SK-N-SH treated with all-trans-retinoic acid at 6 μM for 48 hours (cell line): ENCODE results near the gene INO80B.

Experiments used
- BACH2 ChIP-seq: fragments of 250-450 bp; sonication (Bioruptor Pico); IDR thresholded peaks from 2 replicates; pipeline ENCODE4 v1.9.0; 2021; ENCODE audit warnings: mild to moderate bottlenecking, borderline replicate concordance
- ESRRG ChIP-seq: fragments of 250-450 bp; sonication (Bioruptor Pico); IDR thresholded peaks from 2 replicates; pipeline ENCODE4 v1.6.1; 2021; ENCODE audit warnings: mild to moderate bottlenecking
- GLIS3 ChIP-seq: fragments of 250-450 bp; sonication (Bioruptor Pico); IDR thresholded peaks from 2 replicates; pipeline ENCODE4 v1.5.0; 2020; ENCODE audit warnings: mild to moderate bottlenecking, moderate library complexity
- ISL1 ChIP-seq: fragments of 250-450 bp; sonication (Bioruptor Pico); IDR thresholded peaks from 2 replicates; pipeline ENCODE4 v2.1.2; 2022; ENCODE audit warnings: mild to moderate bottlenecking, moderate library complexity
- RARB ChIP-seq: fragments of 250-450 bp; sonication (Bioruptor Pico); IDR thresholded peaks from 2 replicates; pipeline ENCODE4 v1.8.0; 2021; ENCODE audit warnings: mild to moderate bottlenecking, moderate library complexity
- ZFP3 ChIP-seq: fragments of 250-450 bp; sonication (Bioruptor Pico); IDR thresholded peaks from 2 replicates; pipeline ENCODE4 v1.5.0; 2020; ENCODE audit warnings: mild to moderate bottlenecking, moderate library complexity
- ZFP30 ChIP-seq: fragments of 450-650 bp; formaldehyde crosslinking; IDR thresholded peaks from 2 replicates; pipeline ENCODE4 v1.5.0; 2022; ENCODE audit warnings: mild to moderate bottlenecking, moderate library complexity
- ZNF565 ChIP-seq: fragments of 450-650 bp; formaldehyde crosslinking; conservative IDR thresholded peaks from 2 replicates; pipeline ENCODE4 v1.5.0; 2020; ENCODE audit warnings: low read depth, mild to moderate bottlenecking, moderate library complexity
- TF ChIP-seq, protein P1 (sequence below): fragments of 250-450 bp; sonication (Bioruptor Pico); IDR thresholded peaks from 2 replicates; pipeline ENCODE4 v1.5.1; 2020; ENCODE audit warnings: low read depth, mild to moderate bottlenecking, moderate library complexity
- TF ChIP-seq, protein P2 (sequence below): fragments of 250-450 bp; sonication (Bioruptor Pico); IDR thresholded peaks from 2 replicates; pipeline ENCODE4 v1.5.0; 2020; ENCODE audit warnings: mild to moderate bottlenecking, moderate library complexity
- TF ChIP-seq, protein P3 (sequence below): fragments of 250-450 bp; sonication (Bioruptor Pico); IDR thresholded peaks from 2 replicates; pipeline ENCODE4 v1.5.1; 2021; ENCODE audit warnings: mild to moderate bottlenecking, moderate library complexity
- TF ChIP-seq, protein P4 (sequence below): fragments of 250-450 bp; sonication (Bioruptor Pico); IDR thresholded peaks from 2 replicates; pipeline ENCODE4 v1.8.0; 2021; ENCODE audit warnings: low read depth, mild to moderate bottlenecking, moderate library complexity, borderline replicate concordance
- TF ChIP-seq, protein P5 (sequence below): fragments of 250-450 bp; sonication (Bioruptor Pico); IDR thresholded peaks from 2 replicates; pipeline ENCODE4 v1.8.0; 2020; ENCODE audit warnings: mild to moderate bottlenecking, moderate library complexity, borderline replicate concordance

DNA sequence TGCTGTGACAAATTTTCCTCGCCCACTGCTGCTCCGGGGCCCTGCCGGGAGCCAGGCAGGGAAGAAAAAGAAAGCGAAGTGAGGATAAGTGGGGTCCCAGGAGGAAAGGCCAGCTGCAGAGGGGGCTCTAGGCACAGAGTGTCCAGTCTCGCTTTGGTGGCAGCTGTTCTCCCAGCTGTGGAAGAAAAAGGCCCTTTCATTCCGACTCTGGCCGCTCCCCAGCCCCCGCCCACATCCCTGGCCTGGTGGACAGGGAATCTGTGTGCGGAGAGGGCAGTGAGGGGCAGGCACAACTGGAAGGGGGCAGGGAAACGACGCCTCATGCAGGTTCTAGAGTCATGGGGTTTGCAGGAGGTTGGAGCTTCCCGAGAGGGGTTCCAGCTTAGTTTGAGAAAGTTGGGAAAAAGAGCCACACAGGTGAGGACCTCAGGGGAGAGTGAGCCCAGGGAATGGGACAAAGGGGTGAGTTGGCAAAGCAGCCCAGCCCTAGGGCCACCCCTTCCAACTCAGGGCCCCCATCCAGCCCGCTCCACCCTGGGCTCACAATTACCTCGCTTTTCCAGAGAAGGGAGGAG lies 15.0 kb upstream of the INO80B start:
- TF ChIP-seq ZNF565 (CRISPR knock-in tag) = no peak
- no peak for TF ChIP-seq GLIS3
- TF ChIP-seq, protein P1, sequence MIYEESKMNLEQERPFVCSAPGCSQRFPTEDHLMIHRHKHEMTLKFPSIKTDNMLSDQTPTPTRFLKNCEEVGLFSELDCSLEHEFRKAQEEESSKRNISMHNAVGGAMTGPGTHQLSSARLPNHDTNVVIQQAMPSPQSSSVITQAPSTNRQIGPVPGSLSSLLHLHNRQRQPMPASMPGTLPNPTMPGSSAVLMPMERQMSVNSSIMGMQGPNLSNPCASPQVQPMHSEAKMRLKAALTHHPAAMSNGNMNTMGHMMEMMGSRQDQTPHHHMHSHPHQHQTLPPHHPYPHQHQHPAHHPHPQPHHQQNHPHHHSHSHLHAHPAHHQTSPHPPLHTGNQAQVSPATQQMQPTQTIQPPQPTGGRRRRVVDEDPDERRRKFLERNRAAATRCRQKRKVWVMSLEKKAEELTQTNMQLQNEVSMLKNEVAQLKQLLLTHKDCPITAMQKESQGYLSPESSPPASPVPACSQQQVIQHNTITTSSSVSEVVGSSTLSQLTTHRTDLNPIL (CRISPR knock-in tag) = no peak
- TF ChIP-seq, protein P2, sequence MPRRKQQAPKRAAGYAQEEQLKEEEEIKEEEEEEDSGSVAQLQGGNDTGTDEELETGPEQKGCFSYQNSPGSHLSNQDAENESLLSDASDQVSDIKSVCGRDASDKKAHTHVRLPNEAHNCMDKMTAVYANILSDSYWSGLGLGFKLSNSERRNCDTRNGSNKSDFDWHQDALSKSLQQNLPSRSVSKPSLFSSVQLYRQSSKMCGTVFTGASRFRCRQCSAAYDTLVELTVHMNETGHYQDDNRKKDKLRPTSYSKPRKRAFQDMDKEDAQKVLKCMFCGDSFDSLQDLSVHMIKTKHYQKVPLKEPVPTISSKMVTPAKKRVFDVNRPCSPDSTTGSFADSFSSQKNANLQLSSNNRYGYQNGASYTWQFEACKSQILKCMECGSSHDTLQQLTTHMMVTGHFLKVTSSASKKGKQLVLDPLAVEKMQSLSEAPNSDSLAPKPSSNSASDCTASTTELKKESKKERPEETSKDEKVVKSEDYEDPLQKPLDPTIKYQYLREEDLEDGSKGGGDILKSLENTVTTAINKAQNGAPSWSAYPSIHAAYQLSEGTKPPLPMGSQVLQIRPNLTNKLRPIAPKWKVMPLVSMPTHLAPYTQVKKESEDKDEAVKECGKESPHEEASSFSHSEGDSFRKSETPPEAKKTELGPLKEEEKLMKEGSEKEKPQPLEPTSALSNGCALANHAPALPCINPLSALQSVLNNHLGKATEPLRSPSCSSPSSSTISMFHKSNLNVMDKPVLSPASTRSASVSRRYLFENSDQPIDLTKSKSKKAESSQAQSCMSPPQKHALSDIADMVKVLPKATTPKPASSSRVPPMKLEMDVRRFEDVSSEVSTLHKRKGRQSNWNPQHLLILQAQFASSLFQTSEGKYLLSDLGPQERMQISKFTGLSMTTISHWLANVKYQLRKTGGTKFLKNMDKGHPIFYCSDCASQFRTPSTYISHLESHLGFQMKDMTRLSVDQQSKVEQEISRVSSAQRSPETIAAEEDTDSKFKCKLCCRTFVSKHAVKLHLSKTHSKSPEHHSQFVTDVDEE = no peak
- TF ChIP-seq, protein P3, sequence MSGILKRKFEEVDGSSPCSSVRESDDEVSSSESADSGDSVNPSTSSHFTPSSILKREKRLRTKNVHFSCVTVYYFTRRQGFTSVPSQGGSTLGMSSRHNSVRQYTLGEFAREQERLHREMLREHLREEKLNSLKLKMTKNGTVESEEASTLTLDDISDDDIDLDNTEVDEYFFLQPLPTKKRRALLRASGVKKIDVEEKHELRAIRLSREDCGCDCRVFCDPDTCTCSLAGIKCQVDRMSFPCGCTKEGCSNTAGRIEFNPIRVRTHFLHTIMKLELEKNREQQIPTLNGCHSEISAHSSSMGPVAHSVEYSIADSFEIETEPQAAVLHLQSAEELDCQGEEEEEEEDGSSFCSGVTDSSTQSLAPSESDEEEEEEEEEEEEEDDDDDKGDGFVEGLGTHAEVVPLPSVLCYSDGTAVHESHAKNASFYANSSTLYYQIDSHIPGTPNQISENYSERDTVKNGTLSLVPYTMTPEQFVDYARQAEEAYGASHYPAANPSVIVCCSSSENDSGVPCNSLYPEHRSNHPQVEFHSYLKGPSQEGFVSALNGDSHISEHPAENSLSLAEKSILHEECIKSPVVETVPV = no peak
- TF ChIP-seq ESRRG = no peak
- no peak for TF ChIP-seq BACH2 (CRISPR knock-in tag)
- TF ChIP-seq ZFP3 (CRISPR knock-in tag) = no peak
- TF ChIP-seq, protein P4, sequence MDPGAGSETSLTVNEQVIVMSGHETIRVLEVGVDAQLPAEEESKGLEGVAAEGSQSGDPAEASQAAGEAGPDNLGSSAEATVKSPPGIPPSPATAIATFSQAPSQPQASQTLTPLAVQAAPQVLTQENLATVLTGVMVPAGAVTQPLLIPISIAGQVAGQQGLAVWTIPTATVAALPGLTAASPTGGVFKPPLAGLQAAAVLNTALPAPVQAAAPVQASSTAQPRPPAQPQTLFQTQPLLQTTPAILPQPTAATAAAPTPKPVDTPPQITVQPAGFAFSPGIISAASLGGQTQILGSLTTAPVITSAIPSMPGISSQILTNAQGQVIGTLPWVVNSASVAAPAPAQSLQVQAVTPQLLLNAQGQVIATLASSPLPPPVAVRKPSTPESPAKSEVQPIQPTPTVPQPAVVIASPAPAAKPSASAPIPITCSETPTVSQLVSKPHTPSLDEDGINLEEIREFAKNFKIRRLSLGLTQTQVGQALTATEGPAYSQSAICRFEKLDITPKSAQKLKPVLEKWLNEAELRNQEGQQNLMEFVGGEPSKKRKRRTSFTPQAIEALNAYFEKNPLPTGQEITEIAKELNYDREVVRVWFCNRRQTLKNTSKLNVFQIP (CRISPR knock-in tag) = no peak
- no peak for TF ChIP-seq RARB (CRISPR knock-in tag)
- TF ChIP-seq, protein P5, sequence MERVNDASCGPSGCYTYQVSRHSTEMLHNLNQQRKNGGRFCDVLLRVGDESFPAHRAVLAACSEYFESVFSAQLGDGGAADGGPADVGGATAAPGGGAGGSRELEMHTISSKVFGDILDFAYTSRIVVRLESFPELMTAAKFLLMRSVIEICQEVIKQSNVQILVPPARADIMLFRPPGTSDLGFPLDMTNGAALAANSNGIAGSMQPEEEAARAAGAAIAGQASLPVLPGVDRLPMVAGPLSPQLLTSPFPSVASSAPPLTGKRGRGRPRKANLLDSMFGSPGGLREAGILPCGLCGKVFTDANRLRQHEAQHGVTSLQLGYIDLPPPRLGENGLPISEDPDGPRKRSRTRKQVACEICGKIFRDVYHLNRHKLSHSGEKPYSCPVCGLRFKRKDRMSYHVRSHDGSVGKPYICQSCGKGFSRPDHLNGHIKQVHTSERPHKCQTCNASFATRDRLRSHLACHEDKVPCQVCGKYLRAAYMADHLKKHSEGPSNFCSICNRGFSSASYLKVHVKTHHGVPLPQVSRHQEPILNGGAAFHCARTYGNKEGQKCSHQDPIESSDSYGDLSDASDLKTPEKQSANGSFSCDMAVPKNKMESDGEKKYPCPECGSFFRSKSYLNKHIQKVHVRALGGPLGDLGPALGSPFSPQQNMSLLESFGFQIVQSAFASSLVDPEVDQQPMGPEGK (CRISPR knock-in tag) = no peak
- TF ChIP-seq ISL1 (CRISPR knock-in tag) = no peak
- no peak for TF ChIP-seq ZFP30 (CRISPR knock-in tag)
